DMS153 (cell line): ENCODE data around the gene SLC17A9.
"Not testable (repeated sequence)": the region's sequence is repeated elsewhere in the genome, so short reads cannot be mapped to it uniquely, and the experiment has no call there.

Experiments
- DNase-seq: peaks from one replicate; lab custom pipeline; 2025; lab: John Stamatoyannopoulos, UW

The SLC17A9 gene

GRCh38 chr20:62957136-62958117 lies 4.9 kb downstream of the SLC17A9 start:
- no peak for DNase-seq

- no peak for DNase-seq
These were observed 6.0 kb downstream of the SLC17A9 start for GRCh38 chr20:62958388-62959100.

- DNase-seq = no peak
These were observed 6.8 kb downstream of the SLC17A9 start for GRCh38 chr20:62959101-62959971.

- DNase-seq = no peak
These were observed 7.5 kb downstream of the SLC17A9 start for GRCh38 chr20:62959998-62960436.

- DNase-seq = not testable (repeated sequence)
These were observed 8.2 kb downstream of the SLC17A9 start for GRCh38 chr20:62960446-62961309.

- DNase-seq = no peak
These were observed 8.8 kb downstream of the SLC17A9 start for GRCh38 chr20:62961310-62961783.

GRCh38 chr20:62961799-62962198 lies 9.3 kb downstream of the SLC17A9 start:
- DNase-seq = no peak

- no peak for DNase-seq
These were observed 9.8 kb downstream of the SLC17A9 start for GRCh38 chr20:62962221-62962879.

- DNase-seq = no peak
These were observed 10.5 kb downstream of the SLC17A9 start for GRCh38 chr20:62962891-62963613.

GRCh38 chr20:62963614-62964397 lies 11.3 kb downstream of the SLC17A9 start:
- DNase-seq = no peak

- no peak for DNase-seq
These were observed 12.2 kb downstream of the SLC17A9 start for GRCh38 chr20:62964700-62965099.

GRCh38 chr20:62965363-62965771 lies 12.9 kb downstream of the SLC17A9 start:
- DNase-seq = no peak

GRCh38 chr20:62966212-62967148 lies 14.0 kb downstream of the SLC17A9 start:
- no peak for DNase-seq

- no peak for DNase-seq
These were observed 14.6 kb downstream of the SLC17A9 start for GRCh38 chr20:62967149-62967501.

- no peak for DNase-seq
These were observed 15.3 kb downstream of the SLC17A9 start for GRCh38 chr20:62967628-62968351.

- DNase-seq = no peak
These were observed 16.1 kb downstream of the SLC17A9 start for GRCh38 chr20:62968378-62969178.
